ENCODE results near the gene MEN1. TPM values are rescaled to one million over a fixed set of nuclear protein-coding genes. Genes with fewer than 3 reads are reported as not detected.
A peak's percentile ranks its signal among the peaks of the same experiment; 100 is the strongest.

MEN1 gene
- total RNA-seq, 2 donors from 2014 or later, result 7.2 to 9.8 TPM

DNA sequence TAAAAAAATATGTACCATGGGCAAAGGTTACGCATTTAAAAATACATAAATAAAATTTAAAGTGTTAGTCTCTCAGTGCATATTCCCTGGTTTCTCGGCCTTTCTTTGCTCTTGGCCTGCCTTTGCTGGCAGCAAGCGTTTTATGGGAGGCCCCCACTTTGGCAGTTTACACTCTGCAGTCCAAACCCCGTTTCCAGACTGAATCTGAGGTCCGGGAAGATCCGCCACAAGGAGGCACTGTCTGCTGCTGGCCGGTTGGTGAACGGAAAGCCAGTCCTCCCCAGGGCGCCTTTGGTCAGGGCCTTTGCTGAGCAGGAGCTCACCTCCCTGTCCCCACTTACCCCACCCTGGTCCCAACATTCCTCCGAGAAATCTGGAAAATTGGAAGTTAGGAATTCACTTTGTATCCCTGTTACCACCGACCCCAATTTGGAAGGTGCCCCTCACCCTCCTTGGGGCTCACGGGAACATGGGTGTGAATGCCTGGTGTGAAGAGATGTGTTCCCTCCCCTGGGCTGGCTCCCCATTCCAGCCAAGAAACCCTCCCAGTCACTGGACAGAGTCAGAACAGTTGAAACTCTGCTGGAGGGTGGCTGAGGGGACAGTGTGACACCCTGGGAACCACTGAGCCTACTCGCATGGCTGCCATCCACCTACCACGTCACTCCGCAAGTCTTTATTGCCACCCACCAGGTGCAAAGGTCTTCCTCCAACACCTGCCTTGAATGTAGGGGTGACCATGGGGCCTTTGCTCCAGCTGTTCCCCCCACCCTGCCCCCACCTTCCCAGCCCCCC is 22.6 kb downstream of the MEN1 start:
- H3K4me1 ChIP-seq, result no peaks in the 10 kb centered on the region
- peaks cover 28% of the 10 kb centered on the region for H3K36me3 ChIP-seq
- peak; percentile 38 to 74 for TF ChIP-seq CTCF (IDR thresholded peaks at IDR 0.05)
- DNase-seq (ENCODE audit: low spot score), result peak; percentile 74
- H3K27me3 ChIP-seq, result no peaks in the 10 kb centered on the region
- H3K27ac ChIP-seq, result no peak overlapping the region
- H3K4me3 ChIP-seq, result no peak overlapping the region
- H3K9me3 ChIP-seq, result no peaks in the 10 kb centered on the region

- Histone ChIP-seq H3K4me3 (no peak overlapping the region), H3K27ac (no peak overlapping the region), H3K4me1 (no peaks in the 10 kb centered on the region), H3K9me3 (no peaks in the 10 kb centered on the region), H3K36me3 (peaks cover 18% of the 10 kb centered on the region), H3K27me3 (no peaks in the 10 kb centered on the region)
- TF ChIP-seq CTCF (IDR thresholded peaks at IDR 0.05), result no peak
- no peak for DNase-seq (ENCODE audit: low spot score)
Measured at GRCh38 chr11:64786308-64786707, 24.0 kb downstream of the MEN1 start.

DNA sequence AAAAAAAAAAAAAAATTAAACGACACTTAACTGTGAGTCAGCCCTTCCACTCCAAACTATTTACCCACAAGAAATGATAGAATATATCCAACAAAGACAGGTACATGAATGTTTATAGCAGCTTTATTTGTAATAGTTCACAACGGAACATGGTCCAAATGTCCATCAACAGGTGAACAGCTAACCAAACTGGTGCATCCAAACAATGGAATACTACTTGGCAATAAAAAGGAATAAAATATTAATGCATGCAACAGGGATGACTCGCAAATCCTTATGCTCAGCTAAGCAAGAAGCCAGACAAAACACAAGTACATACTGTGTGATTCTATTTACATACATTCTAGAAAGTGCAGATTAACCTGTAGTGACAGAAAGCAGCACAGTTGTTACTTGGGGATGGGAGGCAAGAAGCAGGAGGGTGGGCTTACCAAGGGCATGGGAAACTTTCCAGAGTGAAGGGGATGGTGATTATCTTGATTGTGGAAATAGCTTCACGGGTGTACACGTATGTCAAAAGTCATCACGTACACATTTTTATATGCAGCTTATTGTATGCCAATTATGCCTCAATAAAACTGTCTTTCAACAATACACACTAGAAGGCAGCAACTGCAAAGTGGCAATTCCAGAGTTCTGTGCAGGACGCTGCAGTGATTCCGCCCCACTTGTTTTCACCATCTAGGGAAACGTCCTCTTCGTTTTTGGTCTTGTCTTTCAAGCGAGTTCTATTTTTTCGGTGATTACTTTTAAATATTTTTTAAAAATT is 25.4 kb downstream of the MEN1 start:
- no peaks in the 10 kb centered on the region for H3K4me1 ChIP-seq
- H3K27ac ChIP-seq, result no peak overlapping the region
- no peak for TF ChIP-seq CTCF (IDR thresholded peaks at IDR 0.05)
- H3K27me3 ChIP-seq, result no peaks in the 10 kb centered on the region
- DNase-seq (ENCODE audit: low spot score), result no peak
- no peaks in the 10 kb centered on the region for H3K9me3 ChIP-seq
- H3K4me3 ChIP-seq, result no peak overlapping the region
- peaks cover 10% of the 10 kb centered on the region for H3K36me3 ChIP-seq

GRCh38 chr11:64778473-64779298 is 31.7 kb downstream of the MEN1 start, which contains the start of gene SF1:
Gene SF1 (minus strand): TSS chr11:64778542. CDS start chr11:64778392, 150 bp downstream.
- H3K4me1 ChIP-seq, result peaks cover 0 to 43% of the 10 kb centered on the region in 2 donors
- peak within 1 kb of the TSS; percentile 92 to 100 for H3K4me3 ChIP-seq
- peaks cover 38% of the 10 kb centered on the region for H3K36me3 ChIP-seq
- no peaks in the 10 kb centered on the region for H3K9me3 ChIP-seq
- H3K27ac ChIP-seq, result peak within 1 kb of the TSS; percentile 98 to 100
- no peaks in the 10 kb centered on the region for H3K27me3 ChIP-seq
- no peak for TF ChIP-seq CTCF (IDR thresholded peaks at IDR 0.05)
- DNase-seq (ENCODE audit: low spot score), result peak; percentile 100

DNA sequence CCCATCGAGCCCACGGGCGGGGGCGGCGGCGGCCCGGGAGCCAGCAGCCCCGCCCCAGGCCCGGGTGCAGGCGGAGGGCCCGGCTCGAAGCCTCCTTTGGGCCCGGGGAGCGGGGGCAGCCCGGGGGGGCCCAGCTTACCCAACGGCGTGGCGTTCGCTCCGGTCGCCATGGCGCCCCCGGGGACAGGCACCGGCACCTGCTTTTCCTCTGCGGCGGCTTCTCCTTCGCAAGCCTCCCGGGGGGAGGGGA is 32.2 kb downstream of the MEN1 start:
- H3K36me3 ChIP-seq, result peaks cover 44% of the 10 kb centered on the region
- no peaks in the 10 kb centered on the region for H3K27me3 ChIP-seq
- H3K27ac ChIP-seq, result peak overlapping the region; percentile 98 to 100
- peaks cover 0 to 48% of the 10 kb centered on the region in 2 donors for H3K4me1 ChIP-seq
- H3K9me3 ChIP-seq, result no peaks in the 10 kb centered on the region
- TF ChIP-seq CTCF (IDR thresholded peaks at IDR 0.05), result no peak
- no peak for DNase-seq (ENCODE audit: low spot score)
- H3K4me3 ChIP-seq, result peak overlapping the region; percentile 92 to 100
